ENCODE results near the gene VAV2. TPM values are rescaled to one million over a fixed set of nuclear protein-coding genes. Genes with fewer than 3 reads are reported as not detected.

VAV2 gene
- total and polyA plus RNA-seq, 2 experiments from 2014 or later: 8.1 to 28.9 TPM

DNA sequence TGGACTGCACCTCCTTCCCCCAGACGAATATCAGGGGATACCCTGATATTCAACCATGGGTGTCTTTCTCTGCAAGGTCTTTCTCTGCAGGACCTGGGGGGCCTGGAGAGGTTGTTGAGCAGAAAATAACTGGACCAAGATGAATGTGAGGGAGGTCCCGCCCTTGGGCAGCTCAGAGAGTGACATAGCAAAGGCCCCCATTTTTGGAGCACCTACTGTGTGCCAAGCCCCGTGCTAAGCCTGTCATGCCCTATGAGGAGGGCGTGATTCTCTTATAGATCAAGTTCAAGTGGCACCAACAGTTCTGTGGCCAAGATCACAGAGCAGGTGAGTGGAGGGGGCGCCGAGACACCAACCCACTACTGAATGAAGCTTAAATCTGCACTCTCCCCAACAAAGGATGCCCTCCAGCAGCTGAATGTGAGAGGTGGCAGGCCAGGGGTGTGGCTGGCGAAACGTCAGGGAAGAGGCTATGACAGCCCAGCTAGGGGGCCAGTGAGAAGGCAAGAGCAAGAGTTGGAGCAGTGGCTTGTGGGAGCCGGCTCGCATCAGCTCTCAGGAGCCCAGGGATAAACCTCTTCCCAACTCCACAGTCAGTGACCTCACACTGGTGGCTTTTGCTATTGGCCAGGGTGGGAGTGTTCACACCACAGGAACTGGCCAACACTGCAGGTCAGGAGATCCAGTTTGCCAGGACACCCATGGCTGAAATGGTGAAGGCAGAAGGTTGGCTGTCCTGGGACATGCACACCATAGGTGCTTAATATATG lies 259.3 kb downstream of the VAV2 start:
- DNase-seq (ENCODE audit: low spot score) (no peak), ATAC-seq (no peak)

More for the DNA sequence above, 259.3 kb downstream of the VAV2 start:
- Mint-ChIP-seq H3K4me3 (no peak overlapping the region), H3K36me3 (ENCODE audit: low read depth) (no peaks in the 10 kb centered on the region; the same call in 2 of the 3 replicates), H3K4me1 (peaks cover 26% of the 10 kb centered on the region), H3K27ac (no peak overlapping the region), H3K9me3 (no peaks in the 10 kb centered on the region; the same call in 2 of the 3 replicates), H3K27me3 (ENCODE audit: insufficient read depth, low read depth, poor library complexity) (peaks cover 10% of the 10 kb centered on the region)
- no peak overlapping the region for H2AFZ ChIP-seq
- H3K27me3 ChIP-seq (ENCODE audit: insufficient read depth): no peaks in the 10 kb centered on the region
- no peaks in the 10 kb centered on the region for H4K20me1 ChIP-seq (replicated peaks; ENCODE audit: insufficient read depth)
- H3F3A ChIP-seq (replicated peaks; ENCODE audit: low read depth): no peaks in the 10 kb centered on the region
- H3K4me2 ChIP-seq: no peak overlapping the region
- H3K36me3 ChIP-seq (ENCODE audit: insufficient read depth): no peaks in the 10 kb centered on the region
- H3K4me3 ChIP-seq: no peak overlapping the region
- H3K4me1 ChIP-seq (ENCODE audit: insufficient read depth): peaks cover 14% of the 10 kb centered on the region
- H3K9me2 ChIP-seq (ENCODE audit: insufficient read depth): no peaks in the 10 kb centered on the region
- H3K79me2 ChIP-seq (replicated peaks; ENCODE audit: insufficient read depth): no peaks in the 10 kb centered on the region
- no peak overlapping the region for H3K27ac ChIP-seq (ENCODE audit: low read depth)
- TF ChIP-seq JUNB (IDR thresholded peaks at IDR 0.05; ENCODE audit: unreplicated experiment) (no peak), CTCF (conservative IDR thresholded peaks at IDR 0.05; ENCODE audit: low read depth in 2 of 2) (no peak), STAT1 (IDR thresholded peaks at IDR 0.05; ENCODE audit: unreplicated experiment) (no peak), CREB1 (CRISPR knock-in tag; IDR thresholded peaks at IDR 0.05; ENCODE audit: low read depth) (no peak), ZNF331 (CRISPR knock-in tag; IDR thresholded peaks at IDR 0.05; ENCODE audit: low read depth) (no peak), EZH2 (IDR thresholded peaks at IDR 0.05; ENCODE audit: low read depth, unreplicated experiment) (no peak), NANOG (IDR thresholded peaks at IDR 0.05; ENCODE audit: borderline replicate concordance) (no peak), EZH2phosphoT487 (IDR thresholded peaks at IDR 0.05; ENCODE audit: unreplicated experiment) (no peak), ZNF114 (CRISPR knock-in tag; IDR thresholded peaks at IDR 0.05) (no peak), POLR2AphosphoS5 (IDR thresholded peaks at IDR 0.05; ENCODE audit: low read depth) (no peak), REST (IDR thresholded peaks at IDR 0.05; ENCODE audit: unreplicated experiment) (no peak)

All from GM23338 (cell line).